Renal cortex interstitium (tissue), 11 donors: ENCODE results near the gene CNTN5. TPM values are rescaled to one million over a fixed set of nuclear protein-coding genes. Genes with fewer than 3 reads are reported as not detected.
"Not testable (repeated sequence)": the region's sequence is repeated elsewhere in the genome, so short reads cannot be mapped to it uniquely, and the experiment has no call there.

Experiments used
- DNase-seq, 11 donors: peaks; one replicate each; pipeline ENCODE4 v3.0.0-alpha.2; 2013; ENCODE audit warnings: low read depth in 9 of 11, low spot score in 4 of 11; ENCODE audit errors: extremely low read depth in 1 of 11
- polyA plus RNA-seq, 3 donors: library from polyadenylated mRNA; unstranded; fragments of 120-200 nt; gene quantifications; one replicate each; pipeline ENCODE4 v1.2.1, GENCODE V29; 2013; ENCODE audit not compliant: insufficient read length in 3 of 3

The CNTN5 gene
- polyA plus RNA-seq, 3 donors = 19.5 to 24.5 (median 20.4) TPM

DNA sequence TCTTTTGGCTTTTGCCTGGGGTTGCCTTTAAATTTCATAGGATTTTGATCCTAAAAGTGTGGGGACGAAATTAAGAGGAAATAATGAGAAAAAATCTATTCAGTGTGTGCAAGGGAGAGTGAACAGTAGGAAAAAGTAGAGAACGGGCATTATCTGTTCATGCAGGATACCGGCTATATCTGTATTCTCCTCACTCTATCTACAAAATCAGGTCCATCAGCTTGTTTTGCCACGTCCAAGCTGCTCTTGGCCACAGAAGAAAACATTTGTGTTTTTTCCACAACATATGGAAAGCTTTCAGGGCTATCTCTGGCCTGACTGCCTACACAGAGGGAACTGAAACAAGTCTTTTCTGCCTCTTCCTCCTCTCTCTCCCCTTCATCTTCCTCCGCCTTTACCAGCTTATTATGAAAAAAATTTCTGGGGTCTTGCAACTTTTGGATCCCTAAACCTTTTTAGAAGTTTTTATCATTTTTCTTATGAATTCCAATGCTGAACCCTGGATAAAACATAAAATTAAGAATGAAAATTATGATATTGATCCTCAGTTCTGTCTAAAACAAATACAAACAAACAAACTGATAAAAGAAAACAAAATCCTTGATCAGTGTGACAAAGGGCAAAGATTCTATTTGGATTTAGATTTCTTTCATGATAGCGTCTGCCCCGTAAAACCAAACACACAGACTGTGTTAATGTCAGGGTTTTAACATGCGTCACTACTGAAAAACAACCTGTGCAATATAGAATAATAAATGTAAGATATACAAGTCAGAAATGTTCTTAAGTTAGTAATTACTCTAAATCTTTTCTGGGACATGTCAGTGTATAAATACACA, 219.7 kb downstream of the CNTN5 start:
- DNase-seq = no peak

DNA sequence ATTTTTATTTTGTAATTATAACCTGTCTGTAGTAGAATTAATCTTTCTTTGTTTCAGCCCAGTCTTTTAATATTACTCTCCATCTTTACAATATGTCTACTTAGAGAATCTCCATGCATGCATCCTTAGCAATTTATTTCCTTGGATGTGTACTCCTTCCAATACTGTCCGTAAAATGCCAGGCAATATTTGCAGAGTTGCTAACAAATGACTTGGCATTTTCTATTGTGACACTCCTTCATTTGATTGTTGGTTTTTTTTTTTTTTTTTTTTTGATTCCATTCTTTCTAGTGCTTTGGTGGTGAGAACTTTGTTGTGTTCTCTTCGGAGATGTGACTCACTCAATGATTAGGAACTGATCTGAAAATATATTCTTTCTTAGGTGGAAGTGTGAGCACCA, 220.3 kb downstream of the CNTN5 start:
- DNase-seq = no peak

DNA sequence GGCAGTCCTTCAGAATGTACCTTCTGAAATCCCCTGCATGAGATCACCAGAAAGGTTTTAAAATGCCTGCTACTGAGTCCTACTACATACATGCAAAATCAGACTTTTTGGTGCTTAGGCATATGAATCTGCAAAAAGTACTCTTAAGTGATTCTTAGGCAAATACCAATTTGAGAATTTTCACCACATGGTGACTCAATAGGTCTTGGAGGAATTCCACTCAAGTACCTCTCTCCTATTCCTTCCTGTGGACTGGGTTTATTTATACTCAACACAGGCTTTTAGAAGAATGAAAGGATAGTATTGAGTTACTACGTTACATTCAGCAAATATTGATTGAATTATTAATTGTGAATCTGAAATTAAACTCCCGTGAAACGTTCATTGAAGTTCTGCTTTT, 223.9 kb downstream of the CNTN5 start:
- DNase-seq = no peak

DNA sequence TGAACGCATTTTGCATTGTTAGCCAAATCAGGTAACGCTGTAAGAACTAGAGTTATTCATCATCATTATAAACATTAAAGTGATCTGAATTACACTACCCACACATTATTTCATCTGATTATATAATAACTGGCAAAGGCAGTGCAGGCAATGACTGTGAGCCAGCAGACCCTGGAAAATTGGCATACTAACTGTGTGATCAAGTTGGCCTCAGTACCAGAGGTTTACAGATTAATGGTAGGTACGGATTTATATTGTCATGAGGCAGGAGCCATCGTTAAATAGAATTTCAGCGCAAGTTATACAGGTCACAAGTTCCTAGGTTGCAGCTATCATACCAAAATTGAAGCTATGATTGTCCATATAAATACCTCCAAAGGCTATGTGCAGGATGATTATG, 225.4 kb downstream of the CNTN5 start:
- no peak for DNase-seq

DNA sequence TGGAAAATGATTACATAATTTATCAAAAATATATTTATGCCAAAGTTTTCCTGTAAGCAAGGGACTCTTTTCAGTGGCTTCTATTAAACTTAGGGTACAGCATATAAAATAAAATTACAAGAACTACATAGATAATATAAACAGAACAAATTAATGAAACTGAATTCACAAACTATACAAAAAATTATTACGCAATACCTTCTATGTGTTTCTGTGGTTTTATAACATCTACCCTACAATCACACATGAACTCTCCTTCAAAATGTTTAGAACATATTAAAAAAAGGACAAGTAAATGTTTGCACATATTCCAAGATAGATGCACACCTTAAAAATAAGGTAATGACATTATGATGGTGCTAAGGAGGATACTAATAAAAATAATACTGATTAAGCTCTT, 235.9 kb downstream of the CNTN5 start:
- DNase-seq = no peak

DNA sequence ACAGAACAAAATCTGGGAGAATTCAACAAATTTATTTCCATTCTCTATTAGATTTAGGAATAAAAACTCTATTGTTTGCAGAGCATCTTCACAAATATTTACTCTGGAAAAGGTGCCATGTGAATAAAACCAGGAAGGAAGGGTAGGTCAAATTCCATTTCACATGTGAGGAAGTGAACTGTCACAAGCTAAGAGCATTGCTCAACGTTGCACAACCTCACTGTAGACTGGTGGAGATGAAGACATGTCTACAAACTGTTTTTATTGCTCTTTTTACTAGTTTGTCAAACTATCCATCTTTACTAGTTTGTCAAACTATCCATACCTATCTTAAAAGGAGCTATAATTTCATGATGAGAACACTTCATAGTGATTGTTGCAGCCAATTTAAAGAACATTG, 236.4 kb downstream of the CNTN5 start:
- DNase-seq = no peak

DNA sequence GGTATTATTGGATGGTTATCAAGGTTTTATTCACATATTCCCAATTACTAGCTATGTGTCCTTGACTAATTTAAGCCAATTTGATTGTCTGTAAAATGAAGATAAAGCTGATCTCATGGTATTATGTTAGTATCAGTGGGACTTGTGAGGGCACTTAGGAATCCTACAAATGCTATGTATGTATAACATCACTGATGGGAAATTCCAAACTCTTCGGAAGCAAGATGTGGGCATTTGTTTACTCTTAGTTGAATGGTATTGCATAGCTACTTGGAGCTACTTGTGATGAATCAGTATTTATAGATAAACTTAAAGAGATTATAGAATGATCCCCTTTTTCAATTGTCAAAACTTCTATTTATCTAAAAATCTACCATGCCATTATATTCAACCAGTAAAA, 239.9 kb downstream of the CNTN5 start:
- no peak for DNase-seq

DNA sequence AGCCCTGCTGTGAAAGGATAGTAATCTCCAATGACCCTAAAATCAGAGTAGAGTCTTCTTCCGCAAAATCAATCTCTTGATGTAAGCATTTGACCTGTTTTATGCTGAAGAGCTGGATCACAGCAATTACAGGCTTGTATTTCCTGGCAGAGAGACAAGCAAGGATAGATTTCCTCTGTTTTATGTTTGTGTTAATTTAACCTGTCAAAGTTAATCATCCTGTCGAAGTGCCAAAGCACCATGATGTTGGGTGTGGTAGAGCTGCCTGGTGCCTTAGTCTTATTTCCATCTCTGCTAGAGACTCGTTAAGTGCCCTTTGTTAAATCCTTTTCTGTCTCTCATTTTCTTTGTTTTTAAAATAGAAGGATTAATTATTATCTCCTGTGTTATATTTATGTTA, 248.1 kb downstream of the CNTN5 start:
- peak in 4 of 11 donors; percentile 8 to 30 (median 18) for DNase-seq

DNA sequence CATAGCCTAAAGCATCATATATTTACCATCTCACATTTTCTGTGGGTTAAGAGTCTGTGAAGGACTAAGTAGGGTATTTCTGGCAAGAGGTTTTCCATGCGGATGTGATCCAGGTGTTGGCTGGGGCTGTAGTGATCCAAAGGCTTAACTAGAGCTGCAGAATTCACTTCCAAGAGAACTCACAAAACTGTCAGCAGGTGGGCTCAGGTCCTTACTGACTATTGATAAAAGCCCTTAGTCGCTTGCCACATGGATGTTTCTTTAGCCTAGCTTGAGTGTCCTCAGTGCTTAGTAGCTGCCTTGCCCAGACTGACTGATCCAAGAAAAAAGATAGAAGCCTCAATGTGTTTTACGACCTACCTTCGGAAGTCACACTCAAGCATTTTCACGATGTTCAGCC, 250.8 kb downstream of the CNTN5 start:
- DNase-seq = no peak

DNA sequence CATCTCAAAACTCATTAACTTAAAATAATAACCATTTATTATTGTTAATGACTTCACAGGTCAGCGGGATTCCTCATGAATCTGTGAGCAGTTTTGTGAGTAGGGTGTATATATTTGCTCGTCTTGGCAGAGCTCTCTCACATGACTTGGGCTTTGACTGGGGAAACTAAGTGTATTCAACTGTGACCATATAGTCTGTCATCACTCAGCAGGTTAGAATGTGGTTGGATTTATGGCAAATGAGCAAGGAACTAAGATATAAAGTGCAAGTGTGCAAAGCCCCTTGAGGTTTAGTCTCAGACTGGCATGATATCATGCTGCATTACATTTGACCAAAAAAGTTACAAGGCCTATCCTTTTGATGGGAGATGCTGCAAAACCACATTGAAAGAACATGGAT, 254.8 kb downstream of the CNTN5 start:
- DNase-seq = peak in 3 of 11 donors; percentile 4 to 13 (median 7)

DNA sequence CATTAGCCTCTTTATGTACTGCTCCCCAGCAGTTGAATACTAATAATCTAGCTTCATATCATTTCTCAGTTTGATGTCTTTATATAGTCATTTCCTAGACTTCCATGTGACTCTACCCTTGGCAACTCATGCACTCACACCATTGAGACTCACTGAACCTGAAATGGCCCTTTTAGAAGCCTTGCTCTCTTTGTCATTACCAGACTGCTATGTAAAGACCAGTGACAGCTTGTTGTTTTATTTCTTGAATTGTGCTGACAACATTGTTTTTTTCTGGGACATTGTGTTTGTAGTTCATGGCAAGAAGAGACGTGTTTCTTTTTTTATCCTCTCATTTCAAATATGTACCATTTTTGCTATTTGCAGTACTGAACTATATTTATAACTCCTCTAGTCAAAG, 256.5 kb downstream of the CNTN5 start:
- DNase-seq = peak in 5 of 11 donors; percentile 3 to 26 (median 13)

DNA sequence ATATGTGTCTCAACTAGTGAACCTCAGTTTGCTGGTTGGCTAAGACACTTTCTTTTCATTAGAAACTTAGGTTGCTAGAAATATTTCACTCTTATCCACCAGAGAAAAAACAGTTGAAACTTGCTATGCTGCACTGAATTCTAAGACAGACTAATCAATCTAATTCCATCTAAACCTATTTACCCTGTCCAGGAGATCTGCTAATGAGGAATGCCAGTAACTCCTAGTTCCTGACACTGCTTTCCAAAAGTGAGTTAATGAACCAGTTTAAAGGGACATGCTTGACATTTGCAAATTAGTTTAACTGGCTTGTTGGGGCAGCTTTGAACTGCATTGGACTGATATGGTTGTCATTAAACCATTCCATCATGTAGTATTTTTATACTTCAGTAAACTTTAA, 258.5 kb downstream of the CNTN5 start:
- no peak for DNase-seq

DNA sequence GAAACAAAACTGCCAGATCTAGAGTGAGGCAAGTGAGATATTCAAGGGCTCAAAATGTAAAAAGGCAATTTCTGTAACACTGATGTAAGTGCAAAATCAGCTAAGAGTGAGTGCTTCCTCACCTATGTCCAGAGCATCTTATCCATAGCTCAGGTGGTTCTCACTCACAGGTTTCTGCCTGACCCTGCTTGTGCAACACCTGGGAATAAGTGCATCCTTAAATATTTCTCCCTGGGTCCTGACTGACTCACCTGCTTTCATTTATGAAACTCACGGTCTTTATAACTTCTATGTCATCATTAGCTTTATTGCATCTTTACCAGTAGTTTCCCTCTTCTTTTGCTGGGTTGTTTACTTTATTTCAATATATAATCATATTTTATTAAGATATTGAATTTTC, 260.6 kb downstream of the CNTN5 start:
- DNase-seq = no peak

DNA sequence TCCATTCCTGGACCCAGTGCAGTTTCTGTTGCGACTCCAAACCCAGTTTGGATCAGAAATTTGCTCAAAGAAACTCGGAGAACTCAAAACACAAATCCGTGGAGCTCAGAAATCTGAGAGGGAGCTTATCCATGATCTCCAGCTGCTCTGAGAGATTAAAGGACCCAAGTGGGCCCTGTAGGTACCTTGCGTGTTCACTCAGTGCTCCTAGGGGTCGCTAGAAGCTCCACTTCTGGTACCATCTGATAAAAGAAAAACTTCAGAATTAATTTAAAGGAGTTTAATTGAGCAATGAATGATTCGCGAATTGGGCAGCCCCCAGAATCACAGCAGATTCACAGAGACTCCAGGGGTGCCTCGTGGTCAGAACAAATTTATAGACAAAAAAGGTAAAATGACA, 277.2 kb downstream of the CNTN5 start:
- DNase-seq = not testable (repeated sequence)

DNA sequence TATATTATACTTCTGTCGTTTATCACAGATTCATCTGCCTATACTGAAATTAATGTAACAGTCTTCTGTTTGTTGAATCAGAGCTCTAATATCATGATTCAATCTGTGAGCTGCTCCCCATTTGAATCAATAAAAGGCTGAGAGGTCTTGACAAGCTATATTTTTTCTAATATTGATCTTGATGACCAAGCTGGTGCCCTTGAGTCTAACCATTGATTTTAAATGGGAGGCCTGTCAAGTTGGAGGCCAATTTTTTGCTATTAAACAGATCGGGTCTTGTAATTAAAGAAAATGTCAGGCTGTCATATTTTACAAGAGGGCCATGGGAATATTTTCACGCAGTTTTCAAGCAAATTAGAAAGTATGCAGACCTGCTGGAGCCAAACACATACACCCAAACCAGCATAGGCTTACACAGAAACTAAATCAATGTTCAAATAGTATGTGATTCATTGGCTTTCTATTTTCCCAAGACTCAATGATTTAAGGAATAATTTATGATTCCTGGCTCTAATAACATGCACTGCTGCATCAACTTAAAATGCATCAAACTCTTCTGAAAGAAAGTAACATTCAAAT, 286.9 kb downstream of the CNTN5 start:
- no peak for DNase-seq

DNA sequence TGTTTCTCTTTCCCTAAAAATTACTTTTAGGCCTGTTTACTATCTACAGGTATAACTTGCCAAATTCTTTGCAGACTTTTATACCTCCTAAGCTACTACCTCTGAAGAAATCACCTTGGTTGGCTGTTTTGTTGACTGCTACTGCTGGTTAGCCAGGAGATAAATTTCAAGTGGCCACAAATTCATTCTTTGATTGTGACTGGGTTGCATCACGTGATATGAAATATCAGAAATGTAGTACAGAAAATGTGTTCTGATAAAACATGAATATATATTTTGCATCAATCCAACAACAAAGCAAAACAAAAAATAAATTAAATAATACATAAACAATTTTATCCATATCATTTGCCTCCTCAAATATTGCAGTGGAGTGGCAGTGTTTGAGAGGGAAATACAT, 291.1 kb downstream of the CNTN5 start:
- DNase-seq = no peak

DNA sequence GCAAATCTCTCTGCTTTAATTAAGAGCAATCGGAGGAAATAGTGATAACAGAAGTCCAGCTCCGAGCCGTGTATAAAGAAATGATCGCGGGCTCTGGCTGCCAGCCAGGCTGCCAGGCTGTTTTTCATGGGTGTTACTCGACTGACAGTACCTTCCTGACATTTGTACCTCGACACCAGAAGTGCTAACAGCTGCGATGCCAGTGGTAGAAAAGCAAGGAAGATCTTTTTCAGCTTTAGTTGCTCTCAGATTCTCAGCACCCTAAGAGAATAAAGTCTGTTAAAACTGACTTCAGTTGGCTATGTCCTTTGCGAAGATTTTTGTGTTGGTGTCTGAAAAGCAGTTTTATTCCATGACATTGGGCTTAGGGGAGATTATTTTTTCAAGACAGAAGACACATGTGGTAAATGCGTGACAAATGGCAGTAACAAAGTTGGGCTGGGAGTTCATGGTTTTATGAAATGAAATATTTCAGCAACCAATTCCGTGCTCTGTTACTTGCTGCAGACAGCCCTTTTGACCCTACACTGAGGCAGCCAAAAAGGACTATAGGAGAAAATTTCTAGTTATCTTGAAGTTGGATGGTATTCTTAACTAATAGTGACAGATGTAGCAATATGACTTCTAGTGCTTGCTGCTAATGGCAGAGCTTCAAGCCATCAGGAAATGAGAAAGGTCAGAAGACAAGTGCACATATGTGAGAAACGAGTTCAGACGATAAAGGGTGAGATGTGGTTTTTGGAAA, 296.2 kb downstream of the CNTN5 start:
- DNase-seq = peak in 1 of 11 donors; percentile 1

DNA sequence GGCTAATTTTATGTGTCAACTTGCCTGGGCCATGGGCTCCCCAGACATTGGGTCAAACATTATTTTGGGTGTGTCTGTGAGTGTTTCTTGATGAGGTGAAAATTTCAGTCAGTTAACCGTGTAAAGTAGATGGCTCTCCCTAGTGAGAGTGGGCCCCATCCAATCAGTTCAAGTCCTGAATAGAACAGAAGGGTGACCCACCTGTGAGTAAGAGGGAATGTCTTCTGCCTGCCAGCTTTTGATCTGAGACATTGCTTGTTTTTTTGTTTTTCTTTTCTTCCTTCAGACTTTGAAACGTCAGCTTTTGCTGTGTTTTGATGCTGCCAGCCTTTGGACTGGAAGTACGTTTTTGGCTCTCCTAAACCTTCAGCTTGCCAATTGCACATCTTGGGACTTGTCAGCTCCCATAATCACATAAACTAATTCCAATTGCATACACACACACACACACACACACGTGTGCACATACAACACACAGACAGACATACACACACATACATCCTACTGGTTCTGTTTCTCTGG, 300.1 kb downstream of the CNTN5 start:
- no peak for DNase-seq

DNA sequence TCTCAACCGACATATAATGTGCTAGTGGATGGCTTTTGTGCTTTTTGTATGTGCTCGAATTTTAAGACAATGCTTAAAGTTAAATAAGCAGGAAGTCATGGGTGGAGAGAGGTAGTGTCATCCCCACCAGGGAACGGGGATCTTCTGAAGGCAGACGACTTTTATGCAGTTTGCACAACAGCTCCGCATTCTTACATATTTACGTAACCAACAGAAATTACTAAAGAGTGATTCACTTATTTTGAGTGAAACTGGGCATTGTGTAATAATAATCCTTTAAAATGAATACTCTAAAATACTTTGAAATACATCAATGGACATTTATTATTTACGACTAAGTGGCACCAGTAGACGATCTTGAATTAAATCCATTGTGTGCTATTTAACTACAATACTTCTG, 305.1 kb downstream of the CNTN5 start:
- DNase-seq = no peak

DNA sequence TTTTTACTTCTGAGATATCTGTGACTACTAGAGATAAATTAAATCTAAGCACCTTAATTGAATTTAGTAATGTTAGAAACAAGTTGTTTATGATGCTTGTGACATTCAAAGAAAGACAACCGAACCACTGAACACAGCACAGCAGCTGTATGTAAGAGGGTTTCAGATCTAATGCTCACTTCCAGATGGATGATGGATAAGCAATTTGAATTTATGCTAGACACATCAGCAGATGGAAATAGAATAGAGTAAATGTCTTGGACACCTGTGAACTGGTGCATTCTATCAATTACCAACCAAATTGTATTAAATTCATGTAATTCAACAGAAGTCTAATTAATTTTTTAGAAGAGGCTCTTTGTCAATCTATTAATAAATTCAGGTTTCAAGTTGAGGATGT, 306.3 kb downstream of the CNTN5 start:
- DNase-seq = no peak
